B cell (primary cell): ENCODE data around the gene ITPRIPL2. TPM values are rescaled to one million over a fixed set of nuclear protein-coding genes. Genes with fewer than 3 reads are reported as not detected.

ENCODE experiments used
- ATAC-seq: fragments of 200-7000 bp; cut with Tn5 transposase; one replicate; pipeline ENCODE4 v1.10.0; 2021; ENCODE audit warnings: low read depth, mild to moderate bottlenecking, moderate number of reproducible peaks, moderate library complexity
- CTCF ChIA-PET: fragments of 350-600 bp; sonication (Branson Sonifier 250); formaldehyde crosslinking; loops from one replicate; lab custom pipeline; 2021; ENCODE audit warnings: antibody characterized with exemption, inconsistent platforms; lab: Charles Lee
- POLR2A ChIA-PET: fragments of 350-600 bp; sonication (Branson Sonifier 250); formaldehyde crosslinking; loops from one replicate; lab custom pipeline; 2021; ENCODE audit warnings: antibody characterized with exemption; lab: Charles Lee
- DNase-seq: peaks from one replicate; pipeline ENCODE4 v3.0.0; 2013
- H2AFZ ChIP-seq: 2 replicates; pipeline ENCODE4 v1.6.1; 2012; ENCODE audit warnings: mild to moderate bottlenecking, low read depth, low read length; ENCODE audit not compliant: insufficient read depth, poor library complexity, severe bottlenecking
- H3K27ac ChIP-seq, 2 donors: 1 replicate in 1 of 2; 2 replicates in 1 of 2; pipeline ENCODE4 v1.5.1; 2012 to 2013; ENCODE audit warnings: low read length in 2 of 2, mild to moderate bottlenecking in 2 of 2, moderate library complexity in 1 of 2
- H3K27me3 ChIP-seq, 4 experiments: fragments of 200-600 bp in 1 of 4; sonication (generic) in 1 of 4; replicated peaks in 1 of 4; 1 replicate in 2 of 4; 2 replicates in 2 of 4; pipeline versions ENCODE4 v1.6.1 to v1.7.0; 2013 to 2016; ENCODE audit warnings: low read length in 3 of 4, mild to moderate bottlenecking in 2 of 4, mixed read lengths in 1 of 4, moderate library complexity in 1 of 4; ENCODE audit not compliant: insufficient read depth in 4 of 4, control insufficient read depth in 3 of 4; ENCODE audit errors: control extremely low read depth in 1 of 4
- H3K36me3 ChIP-seq, 2 experiments: replicated peaks in 1 of 2; 1 replicate in 1 of 2; 2 replicates in 1 of 2; pipeline versions ENCODE4 v1.6.1 to v1.7.1; 2013; ENCODE audit warnings: low read length in 1 of 2; ENCODE audit not compliant: insufficient read depth in 2 of 2, control insufficient read depth in 1 of 2; ENCODE audit errors: control extremely low read depth in 1 of 2, extremely low read depth in 1 of 2
- H3K4me1 ChIP-seq, 2 donors: fragments of 200-600 bp in 1 of 2; sonication (generic) in 1 of 2; 1 replicate in 1 of 2; 2 replicates in 1 of 2; pipeline versions ENCODE4 v1.5.1 to v1.6.1; 2013 to 2017; ENCODE audit warnings: low read length in 2 of 2; ENCODE audit not compliant: control insufficient read depth in 2 of 2, insufficient read depth in 2 of 2
- H3K4me2 ChIP-seq: replicated peaks from 2 replicates; pipeline ENCODE3; 2012; ENCODE audit warnings: mild to moderate bottlenecking, low read depth, low read length; ENCODE audit not compliant: poor library complexity, severe bottlenecking
- H3K4me3 ChIP-seq, 5 experiments: fragments of 200-600 bp in 1 of 5; sonication (generic) in 1 of 5; 1 replicate in 3 of 5; 2 replicates in 2 of 5; pipeline versions ENCODE4 v1.5.1 to v1.7.0; 2011 to 2016; ENCODE audit warnings: low read length in 4 of 5, mild to moderate bottlenecking in 4 of 5, low read depth in 2 of 5, control low read depth in 1 of 5, moderate library complexity in 1 of 5; ENCODE audit not compliant: insufficient read depth in 1 of 5; ENCODE audit errors: control extremely low read depth in 1 of 5, extremely low read depth in 1 of 5
- H3K79me2 ChIP-seq: fragments of 200-600 bp; sonication (generic); one replicate; pipeline ENCODE4 v1.6.0; 2016; ENCODE audit warnings: low read length; ENCODE audit not compliant: control insufficient read depth, insufficient read depth
- H3K9ac ChIP-seq: fragments of 200-600 bp; sonication (generic); 2 replicates; pipeline ENCODE4 v1.6.1; 2017; ENCODE audit warnings: mild to moderate bottlenecking, low read length, moderate library complexity
- H3K9me3 ChIP-seq, 3 donors: one replicate each; pipeline versions ENCODE4 v1.6.1 to v1.7.1; 2013; ENCODE audit warnings: low read length in 2 of 3; ENCODE audit not compliant: control insufficient read depth in 2 of 3, insufficient read depth in 1 of 3; ENCODE audit errors: control extremely low read depth in 1 of 3
- H4K20me1 ChIP-seq: 2 replicates; pipeline ENCODE4 v1.6.0; 2012; ENCODE audit warnings: mild to moderate bottlenecking, low read length; ENCODE audit not compliant: insufficient read depth, control insufficient read depth, poor library complexity, severe bottlenecking
- H3K27ac Mint-ChIP-seq: one replicate; pipeline ENCODE4 v1.8.0; 2021; ENCODE audit warnings: mixed read lengths
- H3K27me3 Mint-ChIP-seq: one replicate; pipeline ENCODE4 v1.8.0; 2021; ENCODE audit warnings: mixed read lengths
- H3K4me1 Mint-ChIP-seq: one replicate; pipeline ENCODE4 v1.8.0; 2021; ENCODE audit warnings: mixed read lengths
- H3K4me3 Mint-ChIP-seq: one replicate; pipeline ENCODE4 v1.8.0; 2021; ENCODE audit warnings: mixed read lengths
- H3K9me3 Mint-ChIP-seq: one replicate; pipeline ENCODE4 v1.8.0; 2022; ENCODE audit warnings: mixed read lengths; ENCODE audit not compliant: insufficient read depth
- WGBS: methylation state at CpG from one replicate; pipeline ENCODE4 v1.1.5; 2013; ENCODE audit warnings: missing lambda C conversion rate; ENCODE audit not compliant: insufficient coverage; 5-methylcytosine and 5-hydroxymethylcytosine counted together
- intact Hi-C: fragments of 100-400 bp; cut with micrococcal nuclease; formaldehyde crosslinking; loops from one replicate; pipeline ENCODE4 v1.10.0; 2022
- polyA plus RNA-seq: library from polyadenylated mRNA; depleted of rRNA; stranded (reverse); fragments of >200 nt; gene quantifications from 2 replicates; pipeline ENCODE4 v1.2.3, GENCODE V29; 2012
- total RNA-seq, 2 donors: library from RNA; stranded (reverse); fragments of 120-200 nt in 1 of 2; gene quantifications; 1 replicate in 1 of 2; 2 replicates in 1 of 2; pipeline versions ENCODE4 v1.2.3 to v1.2.4, GENCODE V29; 2013 to 2022
- TF ChIP-seq, protein P1 (sequence below): fragments of 200-600 bp; IDR thresholded peaks from one replicate; pipeline ENCODE4 v1.8.0; 2022; ENCODE audit warnings: antibody characterized with exemption, mild to moderate bottlenecking

Gene ITPRIPL2
- total and polyA plus RNA-seq, 2 donors (not counting 1 experiment from before 2014, with no cell fraction given), result 1.1 to 15.4 TPM

GRCh38 chr16:19093631-19094541 is 19.9 kb upstream of the ITPRIPL2 start:
- no peak overlapping the region for H3K27ac Mint-ChIP-seq
- Histone ChIP-seq H3K4me1 (no peaks in the 10 kb centered on the region), H3K79me2 (no peaks in the 10 kb centered on the region), H3K27me3 (no peaks in the 10 kb centered on the region), H3K4me2 (no peak overlapping the region), H3K9me3 (peaks cover 0 to 8% (median 3%) of the 10 kb centered on the region in 3 donors), H3K36me3 (no peaks in the 10 kb centered on the region), H2AFZ (no peak overlapping the region), H3K27ac (no peak overlapping the region), H3K4me3 (no peak overlapping the region), H3K9ac (no peak overlapping the region), H4K20me1 (no peaks in the 10 kb centered on the region)
- CTCF ChIA-PET, result interaction anchor here (0.6 to 2.4 kb wide), 4 partner anchors 8 to 409 kb away, joined by 3 to 13 read pairs (median 4); no protein-coding TSS in a partner anchor
- 91% methylated on average over 10 of the region's 15 CpGs for WGBS
- peaks cover 11% of the 10 kb centered on the region for H3K9me3 Mint-ChIP-seq
- POLR2A ChIA-PET, result interaction anchor here (0.8 to 1.0 kb wide), 2 partner anchors 24 to 266 kb away, joined by 4 read pairs; no protein-coding TSS in a partner anchor
- peaks cover 11% of the 10 kb centered on the region for H3K4me1 Mint-ChIP-seq
- TF ChIP-seq, protein P1, sequence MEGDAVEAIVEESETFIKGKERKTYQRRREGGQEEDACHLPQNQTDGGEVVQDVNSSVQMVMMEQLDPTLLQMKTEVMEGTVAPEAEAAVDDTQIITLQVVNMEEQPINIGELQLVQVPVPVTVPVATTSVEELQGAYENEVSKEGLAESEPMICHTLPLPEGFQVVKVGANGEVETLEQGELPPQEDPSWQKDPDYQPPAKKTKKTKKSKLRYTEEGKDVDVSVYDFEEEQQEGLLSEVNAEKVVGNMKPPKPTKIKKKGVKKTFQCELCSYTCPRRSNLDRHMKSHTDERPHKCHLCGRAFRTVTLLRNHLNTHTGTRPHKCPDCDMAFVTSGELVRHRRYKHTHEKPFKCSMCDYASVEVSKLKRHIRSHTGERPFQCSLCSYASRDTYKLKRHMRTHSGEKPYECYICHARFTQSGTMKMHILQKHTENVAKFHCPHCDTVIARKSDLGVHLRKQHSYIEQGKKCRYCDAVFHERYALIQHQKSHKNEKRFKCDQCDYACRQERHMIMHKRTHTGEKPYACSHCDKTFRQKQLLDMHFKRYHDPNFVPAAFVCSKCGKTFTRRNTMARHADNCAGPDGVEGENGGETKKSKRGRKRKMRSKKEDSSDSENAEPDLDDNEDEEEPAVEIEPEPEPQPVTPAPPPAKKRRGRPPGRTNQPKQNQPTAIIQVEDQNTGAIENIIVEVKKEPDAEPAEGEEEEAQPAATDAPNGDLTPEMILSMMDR, result no peak
- ATAC-seq (no peak), DNase-seq (no peak)
- no peaks in the 10 kb centered on the region for H3K27me3 Mint-ChIP-seq
- no peak overlapping the region for H3K4me3 Mint-ChIP-seq
- intact Hi-C loops, result no loop called here
